AG08395 (cell line): ENCODE measurements around the gene VSTM5.
"Not testable (repeated sequence)": the region's sequence is repeated elsewhere in the genome, so short reads cannot be mapped to it uniquely, and the experiment has no call there.

ENCODE experiments used
- DNase-seq: peaks from one replicate; pipeline ENCODE4 v3.0.0; 2012; ENCODE audit warnings: mixed read lengths, low spot score

VSTM5 gene

GRCh38 chr11:93850594-93851018, at the start of gene VSTM5:
TSS of gene VSTM5 (minus strand) at chr11:93850618. CDS start at chr11:93850502, 116 bp downstream.
- DNase-seq: no peak

- DNase-seq: peak; percentile 58
Observed at GRCh38 chr11:93895106-93895862, 44.9 kb upstream of the VSTM5 start.

- no peak for DNase-seq
Observed at GRCh38 chr11:93890391-93891051, 40.1 kb upstream of the VSTM5 start.

GRCh38 chr11:93887111-93887510, 36.7 kb upstream of the VSTM5 start:
- no peak for DNase-seq

- not testable (repeated sequence) for DNase-seq
Observed at GRCh38 chr11:93879114-93879513, 28.7 kb upstream of the VSTM5 start.

GRCh38 chr11:93875637-93876036, 25.2 kb upstream of the VSTM5 start:
- no peak for DNase-seq

- DNase-seq: no peak
Observed at GRCh38 chr11:93871526-93871925, 21.1 kb upstream of the VSTM5 start.

- no peak for DNase-seq
Observed at GRCh38 chr11:93870616-93871015, 20.2 kb upstream of the VSTM5 start.

- DNase-seq: no peak
Observed at GRCh38 chr11:93869830-93870229, 19.4 kb upstream of the VSTM5 start.

GRCh38 chr11:93868404-93868803, 18.0 kb upstream of the VSTM5 start:
- DNase-seq: not testable (repeated sequence)

GRCh38 chr11:93861808-93862207, 11.4 kb upstream of the VSTM5 start:
- DNase-seq: no peak

- DNase-seq: no peak
Observed at GRCh38 chr11:93858121-93858775, 7.8 kb upstream of the VSTM5 start.

GRCh38 chr11:93857413-93858120, 7.1 kb upstream of the VSTM5 start:
- DNase-seq: no peak

GRCh38 chr11:93852242-93852641, 1.8 kb upstream of the VSTM5 start:
- DNase-seq: no peak

GRCh38 chr11:93849751-93850593, 446 bp downstream of the VSTM5 start:
- DNase-seq: peak; percentile 32

GRCh38 chr11:93849201-93849600, 1.2 kb downstream of the VSTM5 start:
- DNase-seq: no peak

- DNase-seq: no peak
Observed at GRCh38 chr11:93846411-93846810, 4.0 kb downstream of the VSTM5 start.

GRCh38 chr11:93845181-93846092, 5.0 kb downstream of the VSTM5 start:
- no peak for DNase-seq

- DNase-seq: no peak
Observed at GRCh38 chr11:93844568-93844967, 5.8 kb downstream of the VSTM5 start.

GRCh38 chr11:93843906-93844305, 6.5 kb downstream of the VSTM5 start:
- no peak for DNase-seq
